Esophagus muscularis mucosa (tissue), 4 donors: ENCODE measurements around the gene ZFP36L1. TPM values are rescaled to one million over a fixed set of nuclear protein-coding genes. Genes with fewer than 3 reads are reported as not detected.
A peak's percentile ranks its signal among the peaks of the same experiment; 100 is the strongest.

Experiments
- DNase-seq: peaks from one replicate; pipeline ENCODE4 v3.0.0-alpha.2; 2017; ENCODE audit errors: extremely low spot score
- H3K27ac ChIP-seq, 4 donors: fragments of 200-600 bp; sonication (generic); replicated peaks in 1 of 4; 1 replicate in 3 of 4; 2 replicates in 1 of 4; pipeline ENCODE4 v1.5.1; 2016 to 2019; ENCODE audit warnings: mild to moderate bottlenecking in 1 of 4
- H3K27me3 ChIP-seq, 4 donors: fragments of 200-600 bp; sonication (generic); one replicate each; pipeline versions ENCODE4 v1.5.1 to v1.6.0; 2016 to 2019
- H3K36me3 ChIP-seq, 4 donors: fragments of 200-600 bp; sonication (generic); one replicate each; pipeline ENCODE4 v1.5.1; 2016 to 2019
- H3K4me1 ChIP-seq, 4 donors: fragments of 200-600 bp; sonication (generic); one replicate each; pipeline ENCODE4 v1.5.1; 2016 to 2019
- H3K4me3 ChIP-seq, 4 donors: fragments of 200-600 bp; sonication (generic); 1 replicate in 2 of 4; 2 replicates in 2 of 4; pipeline ENCODE4 v1.5.1; 2016 to 2019; ENCODE audit warnings: mild to moderate bottlenecking in 4 of 4, moderate library complexity in 1 of 4
- H3K9me3 ChIP-seq, 4 donors: fragments of 200-600 bp; sonication (generic); 1 replicate in 3 of 4; 2 replicates in 1 of 4; pipeline ENCODE4 v1.5.1; 2016 to 2019
- EP300 ChIP-seq: sonication (generic); formaldehyde crosslinking; IDR thresholded peaks from one replicate; pipeline ENCODE4 v1.6.1; 2017; ENCODE audit warnings: antibody characterized with exemption
- POLR2A ChIP-seq: fragments of 450-650 bp; IDR thresholded peaks from one replicate; pipeline ENCODE4 v1.6.1; 2017; ENCODE audit warnings: antibody characterized with exemption, moderate library complexity, mild to moderate bottlenecking, low read depth
- POLR2AphosphoS5 ChIP-seq, 2 donors: sonication (generic); formaldehyde crosslinking; IDR thresholded peaks; one replicate each; pipeline ENCODE4 v1.6.1; 2017; ENCODE audit warnings: antibody characterized with exemption in 2 of 2
- WGBS: methylation state at CpG from one replicate; pipeline ENCODE4 v1.1.5; 2018; 5-methylcytosine and 5-hydroxymethylcytosine counted together
- intact Hi-C: fragments of 100-400 bp; cut with DNase I; formaldehyde crosslinking; loops from one replicate; pipeline ENCODE4 v1.15.1; 2023
- total RNA-seq, 4 donors: library from RNA; depleted of rRNA; stranded (reverse); fragments of >200 nt; gene quantifications; one replicate each; pipeline versions ENCODE4 v1.1.0 to v1.2.1, GENCODE V29; 2016
- TF ChIP-seq, protein P1 (sequence below), 3 experiments: fragments of 200-600 bp in 2 of 3; fragments of 450-650 bp in 1 of 3; sonication (generic) in 2 of 3; IDR thresholded peaks; one replicate each; pipeline ENCODE4 v1.5.1; 2017 to 2019; ENCODE audit warnings: antibody characterized with exemption in 3 of 3, mild to moderate bottlenecking in 2 of 3, moderate library complexity in 1 of 3

Gene ZFP36L1
- total RNA-seq, 4 donors from 2014 or later: 191 to 704 (median 444) TPM

DNA sequence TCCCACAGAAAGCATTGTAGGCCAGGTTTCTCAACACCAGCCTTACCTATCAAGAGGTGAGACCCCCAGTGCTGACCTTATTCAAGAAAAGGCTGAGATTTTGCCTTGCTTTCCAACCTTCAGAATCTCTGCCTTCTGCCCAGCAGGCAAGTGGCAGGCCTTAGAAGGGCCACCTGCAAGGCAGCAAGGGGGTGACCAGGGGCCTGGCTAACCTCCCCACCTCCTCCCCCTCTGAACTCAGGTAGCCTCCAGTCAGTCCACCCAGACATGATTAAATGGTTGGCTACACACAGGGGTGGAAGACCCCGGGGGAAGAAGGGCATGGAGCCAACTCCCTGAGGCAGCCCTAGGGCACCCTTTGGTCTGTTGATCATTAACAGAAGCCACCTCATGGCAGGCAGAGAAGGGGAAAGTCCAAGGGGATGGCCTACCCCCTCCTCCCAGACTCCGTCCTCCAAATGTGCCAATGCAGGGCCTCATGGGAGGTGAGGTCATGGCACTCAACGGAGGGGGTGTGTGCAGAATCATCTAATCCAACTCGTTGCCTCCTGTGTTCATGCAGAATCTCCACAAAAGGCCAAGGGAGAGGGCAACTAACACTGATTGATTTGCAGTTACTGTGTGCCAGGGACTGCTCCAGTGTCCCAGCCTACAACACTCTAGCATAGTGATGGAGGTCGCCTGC is 8.5 kb downstream of the ZFP36L1 start:
- no peaks in the 10 kb centered on the region for H3K27me3 ChIP-seq
- peaks cover 34 to 78% (median 72%) of the 10 kb centered on the region in 4 donors for H3K4me1 ChIP-seq
- H3K4me3 ChIP-seq: no peak overlapping the region
- intact Hi-C loops: loop anchor here (5.0 to 10.0 kb wide), 2 partner anchors 397 to 640 kb away; no protein-coding TSS in a partner anchor
- H3K27ac ChIP-seq: peak overlapping the region; percentile 99 to 100 (median 100)
- TF ChIP-seq POLR2AphosphoS5 (IDR thresholded peaks at IDR 0.05) (no peak), POLR2A (no peak), EP300 (no peak)
- TF ChIP-seq, protein P1, sequence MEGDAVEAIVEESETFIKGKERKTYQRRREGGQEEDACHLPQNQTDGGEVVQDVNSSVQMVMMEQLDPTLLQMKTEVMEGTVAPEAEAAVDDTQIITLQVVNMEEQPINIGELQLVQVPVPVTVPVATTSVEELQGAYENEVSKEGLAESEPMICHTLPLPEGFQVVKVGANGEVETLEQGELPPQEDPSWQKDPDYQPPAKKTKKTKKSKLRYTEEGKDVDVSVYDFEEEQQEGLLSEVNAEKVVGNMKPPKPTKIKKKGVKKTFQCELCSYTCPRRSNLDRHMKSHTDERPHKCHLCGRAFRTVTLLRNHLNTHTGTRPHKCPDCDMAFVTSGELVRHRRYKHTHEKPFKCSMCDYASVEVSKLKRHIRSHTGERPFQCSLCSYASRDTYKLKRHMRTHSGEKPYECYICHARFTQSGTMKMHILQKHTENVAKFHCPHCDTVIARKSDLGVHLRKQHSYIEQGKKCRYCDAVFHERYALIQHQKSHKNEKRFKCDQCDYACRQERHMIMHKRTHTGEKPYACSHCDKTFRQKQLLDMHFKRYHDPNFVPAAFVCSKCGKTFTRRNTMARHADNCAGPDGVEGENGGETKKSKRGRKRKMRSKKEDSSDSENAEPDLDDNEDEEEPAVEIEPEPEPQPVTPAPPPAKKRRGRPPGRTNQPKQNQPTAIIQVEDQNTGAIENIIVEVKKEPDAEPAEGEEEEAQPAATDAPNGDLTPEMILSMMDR (IDR thresholded peaks at IDR 0.05): no peak
- H3K36me3 ChIP-seq: peaks cover 0 to 27% (median 19%) of the 10 kb centered on the region in 4 donors
- DNase-seq: peak; percentile 90
- no peaks in the 10 kb centered on the region for H3K9me3 ChIP-seq
- 63% methylated on average over 5 of the region's 5 CpGs for WGBS

DNA sequence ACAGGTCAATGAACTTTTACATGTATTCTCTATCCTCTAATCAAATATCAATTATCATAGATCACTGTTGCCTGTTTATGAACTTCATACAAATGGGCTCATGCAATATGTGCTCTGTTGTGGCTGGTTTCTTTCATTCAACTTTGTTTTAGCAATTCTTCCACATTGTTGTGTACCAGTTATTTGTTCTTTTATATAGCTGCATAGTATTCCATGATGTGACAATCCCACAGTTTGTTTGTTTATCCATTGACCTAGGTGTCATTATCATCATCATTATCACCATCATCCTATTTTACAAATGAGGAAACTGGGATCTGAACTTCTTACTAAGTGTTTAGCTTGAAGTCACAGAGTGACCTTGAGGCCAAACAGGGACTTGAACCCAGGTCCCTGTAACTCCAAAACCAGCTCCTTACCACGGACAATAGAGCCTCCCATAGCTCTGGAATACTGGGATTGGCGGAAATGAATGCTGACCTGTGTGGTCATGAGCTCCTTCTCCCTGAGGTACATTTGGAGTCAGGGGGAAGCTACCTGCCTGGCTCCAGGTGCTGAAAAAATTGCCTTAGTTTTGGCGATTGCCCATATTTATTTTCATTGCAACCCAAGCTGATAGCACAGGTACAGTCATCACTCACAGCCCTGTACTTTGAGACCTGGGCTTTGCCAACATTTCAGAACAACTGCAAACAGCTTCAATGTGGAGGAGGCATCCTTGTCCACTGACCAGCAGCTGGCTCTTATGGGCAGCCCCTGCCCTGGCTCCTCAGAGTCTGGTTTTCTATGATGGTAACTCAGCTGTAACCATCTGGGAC is 9.2 kb downstream of the ZFP36L1 start:
- peak; percentile 86 for DNase-seq
- intact Hi-C loops: loop anchor here (5.0 to 10.0 kb wide), 2 partner anchors 396 to 639 kb away; no protein-coding TSS in a partner anchor
- 87% methylated on average over 3 of the region's 3 CpGs for WGBS
- peaks cover 0 to 20% (median 12%) of the 10 kb centered on the region in 4 donors for H3K36me3 ChIP-seq
- H3K27me3 ChIP-seq: no peaks in the 10 kb centered on the region
- H3K9me3 ChIP-seq: no peaks in the 10 kb centered on the region
- no peak overlapping the region for H3K4me3 ChIP-seq
- H3K4me1 ChIP-seq: peaks cover 40 to 78% (median 72%) of the 10 kb centered on the region in 4 donors
- peak overlapping the region; percentile 99 to 100 (median 100) for H3K27ac ChIP-seq
- TF ChIP-seq POLR2AphosphoS5 (IDR thresholded peaks at IDR 0.05): no peak
- TF ChIP-seq, protein P1 (IDR thresholded peaks at IDR 0.05): no peak
- TF ChIP-seq POLR2A: no peak
- TF ChIP-seq EP300: no peak

DNA sequence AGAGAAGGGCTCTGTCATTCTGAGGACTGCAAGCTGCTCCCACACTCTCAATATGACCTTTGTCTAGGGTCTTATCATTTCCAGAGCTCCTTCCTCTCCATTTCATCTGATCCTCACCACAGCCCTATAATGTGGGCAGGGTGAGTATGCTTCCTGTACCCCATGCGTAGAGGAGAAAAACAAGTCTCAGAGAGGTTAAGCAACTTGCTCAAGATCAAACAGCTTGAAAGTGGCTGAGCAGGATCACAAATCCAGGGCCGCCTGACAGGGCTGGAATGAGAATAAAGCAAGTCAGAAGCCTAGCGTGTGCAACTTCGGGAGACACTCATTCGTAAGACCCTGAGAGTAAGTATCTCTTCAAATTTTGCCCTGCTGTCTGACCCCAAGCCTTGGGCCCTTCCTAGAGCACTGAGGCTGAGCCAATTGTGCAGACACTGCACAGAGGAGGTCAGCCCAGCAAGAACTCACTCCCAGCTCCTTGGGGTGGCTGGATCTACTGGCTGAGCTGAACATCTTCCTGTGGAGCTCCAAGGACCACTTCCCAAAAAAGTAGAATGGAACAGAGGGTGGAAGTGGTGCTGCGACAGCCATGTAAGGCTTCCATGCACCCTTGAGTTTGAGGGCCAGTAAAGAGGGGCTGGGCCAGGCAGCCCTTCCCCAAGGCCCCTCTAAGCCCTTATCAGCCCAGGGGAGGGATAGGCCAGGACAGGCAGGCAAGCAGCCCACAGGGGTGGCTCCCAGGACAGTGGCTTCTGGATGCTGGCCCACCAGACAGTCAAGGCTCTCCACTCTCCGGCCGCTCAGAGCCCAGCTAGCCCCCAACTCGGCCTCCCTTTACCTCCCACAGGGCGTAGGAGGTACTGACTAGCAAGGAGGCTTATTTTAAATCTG is 10.5 kb downstream of the ZFP36L1 start:
- no peaks in the 10 kb centered on the region for H3K9me3 ChIP-seq
- peaks cover 41 to 77% (median 68%) of the 10 kb centered on the region in 4 donors for H3K4me1 ChIP-seq
- no peak overlapping the region for H3K4me3 ChIP-seq
- H3K27me3 ChIP-seq: no peaks in the 10 kb centered on the region
- TF ChIP-seq, protein P1 (IDR thresholded peaks at IDR 0.05): no peak
- TF ChIP-seq POLR2A (no peak), EP300 (no peak), POLR2AphosphoS5 (IDR thresholded peaks at IDR 0.05) (no peak)
- WGBS: 88% methylated on average over 5 of the region's 10 CpGs
- peaks cover 0 to 7% (median 6%) of the 10 kb centered on the region in 4 donors for H3K36me3 ChIP-seq
- H3K27ac ChIP-seq: peak overlapping the region; percentile 59 to 100 (median 76)
- DNase-seq: peak; percentile 62
- intact Hi-C loops: loop anchor here (5.0 to 10.0 kb wide), 2 partner anchors 395 to 638 kb away; no protein-coding TSS in a partner anchor
